Activated CD4-positive, alpha-beta T cell treated with anti-CD3 and anti-CD28 coated beads for 36 hours (primary cell): Measurements from ENCODE around the gene KRT28. TPM values are rescaled to one million over a fixed set of nuclear protein-coding genes. Genes with fewer than 3 reads are reported as not detected.

Source experiments
- ATAC-seq: fragments of 200-7000 bp; cut with Tn5 transposase; one replicate; pipeline ENCODE4 v1.10.0; 2021; ENCODE audit warnings: mild to moderate bottlenecking, moderate library complexity
- CTCF ChIA-PET: fragments of 350-600 bp; sonication (Branson Sonifier 250); formaldehyde crosslinking; loops from one replicate; lab custom pipeline; 2021; ENCODE audit warnings: antibody characterized with exemption; lab: Charles Lee
- POLR2A ChIA-PET: fragments of 350-600 bp; sonication (Branson Sonifier 250); formaldehyde crosslinking; loops from one replicate; lab custom pipeline; 2021; ENCODE audit warnings: antibody characterized with exemption, inconsistent platforms; lab: Charles Lee
- DNase-seq: peaks from one replicate; pipeline ENCODE4 v3.0.0-alpha.2; 2020
- H3K27ac Mint-ChIP-seq: one replicate; pipeline ENCODE4 v1.8.0; 2021; ENCODE audit warnings: mixed read lengths
- H3K27me3 Mint-ChIP-seq: one replicate; pipeline ENCODE4 v1.8.0; 2021; ENCODE audit warnings: mixed read lengths
- H3K36me3 Mint-ChIP-seq: one replicate; pipeline ENCODE4 v1.8.0; 2021; ENCODE audit warnings: low read depth, mixed read lengths
- H3K4me1 Mint-ChIP-seq: one replicate; pipeline ENCODE4 v1.8.0; 2021; ENCODE audit warnings: mixed read lengths
- H3K4me3 Mint-ChIP-seq: one replicate; pipeline ENCODE4 v1.8.0; 2021; ENCODE audit warnings: mild to moderate bottlenecking, moderate library complexity, mixed read lengths
- H3K9me3 Mint-ChIP-seq: one replicate; pipeline ENCODE4 v1.8.0; 2021; ENCODE audit warnings: low read depth, mixed read lengths
- intact Hi-C, 2 experiments: fragments of 100-400 bp; cut with DNase I in 1 of 2; cut with micrococcal nuclease in 1 of 2; formaldehyde crosslinking; loops; one replicate each; pipeline versions ENCODE4 v1.14.2 to v1.15.1; 2022 to 2024; cut with DNase I, micrococcal nuclease
- total RNA-seq, 2 experiments: library from RNA; stranded (reverse); gene quantifications; one replicate each; pipeline ENCODE4 v1.2.3, GENCODE V29; 2021

The KRT28 gene
- total RNA-seq, 2 experiments from 2014 or later: not detected

DNA sequence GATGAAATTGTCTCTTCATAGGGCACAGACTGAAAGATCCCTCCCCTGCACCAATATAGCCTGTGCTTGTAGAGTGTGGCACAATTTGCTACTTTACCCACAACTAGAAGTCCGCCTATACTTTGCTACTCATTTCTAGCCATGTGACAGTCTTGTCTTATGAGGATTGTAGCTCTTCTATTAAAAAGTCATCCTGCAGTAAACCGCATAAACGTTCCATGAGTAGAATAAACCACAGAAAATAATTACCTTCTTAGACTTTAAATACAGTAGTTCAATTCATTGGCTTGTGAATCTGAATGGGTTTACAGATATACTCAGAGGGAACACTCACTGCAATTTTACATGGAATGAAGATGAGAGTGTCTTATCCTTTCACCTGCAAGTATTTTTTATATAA lies 21.8 kb downstream of the KRT28 start:
- CTCF ChIA-PET: no interaction called here
- H3K36me3 Mint-ChIP-seq: no peaks in the 10 kb centered on the region
- no peak overlapping the region for H3K4me3 Mint-ChIP-seq
- no peak overlapping the region for H3K27ac Mint-ChIP-seq
- H3K9me3 Mint-ChIP-seq: no peaks in the 10 kb centered on the region
- POLR2A ChIA-PET: no interaction called here
- peaks cover 56% of the 10 kb centered on the region for H3K27me3 Mint-ChIP-seq
- ATAC-seq (no peak), DNase-seq (no peak)
- intact Hi-C loops: no loop called here
- peaks cover 2% of the 10 kb centered on the region for H3K4me1 Mint-ChIP-seq

DNA sequence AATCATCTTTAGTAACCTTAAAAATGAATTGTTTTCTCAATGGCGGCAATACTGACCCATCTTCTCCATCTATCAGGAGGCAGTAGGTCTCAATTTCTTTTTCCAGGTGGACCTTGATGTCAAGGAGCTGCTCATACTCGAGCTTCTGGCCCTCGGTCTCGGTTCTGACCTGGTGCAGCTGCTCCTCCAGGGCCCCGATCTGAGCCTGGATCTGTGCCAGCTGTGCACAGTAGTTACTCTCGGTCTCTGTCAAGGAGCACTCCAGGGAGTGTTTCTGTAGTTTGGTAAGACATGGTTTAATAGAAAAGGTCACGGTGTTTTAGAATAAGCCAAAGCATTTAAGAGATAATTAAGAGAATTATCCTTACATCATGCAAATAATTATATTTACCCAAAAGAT lies 22.3 kb downstream of the KRT28 start:
- Mint-ChIP-seq H3K27me3 (peaks cover 61% of the 10 kb centered on the region), H3K27ac (no peak overlapping the region), H3K9me3 (no peaks in the 10 kb centered on the region), H3K4me3 (no peak overlapping the region), H3K4me1 (peaks cover 2% of the 10 kb centered on the region), H3K36me3 (no peaks in the 10 kb centered on the region)
- intact Hi-C loops: no loop called here
- DNase-seq: no peak
- no peak for ATAC-seq
- CTCF ChIA-PET: no interaction called here
- POLR2A ChIA-PET: interaction anchor here (0.7 kb wide), 1 partner anchor 1631 kb away, joined by 3 read pairs; no protein-coding TSS in a partner anchor

DNA sequence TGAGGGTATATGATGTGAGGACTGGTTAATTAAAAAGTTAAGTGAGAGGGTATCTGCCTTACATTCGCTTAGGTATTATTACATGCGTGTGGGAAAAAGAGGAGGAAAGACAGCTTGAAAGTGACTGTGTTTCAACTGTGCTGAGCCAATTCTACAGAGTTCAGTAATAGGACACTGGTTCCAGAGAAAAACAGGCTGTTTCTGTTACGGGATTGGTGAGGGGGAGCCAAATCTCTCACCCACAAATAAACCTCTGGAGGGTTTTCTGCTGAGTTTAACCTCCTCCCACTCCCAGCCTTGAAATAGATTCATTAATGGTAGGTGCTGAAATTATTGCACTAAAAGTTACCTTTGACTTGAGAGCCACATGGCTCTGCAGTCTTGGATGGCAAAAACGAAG lies 23.8 kb downstream of the KRT28 start:
- Mint-ChIP-seq H3K4me3 (no peak overlapping the region), H3K9me3 (no peaks in the 10 kb centered on the region)
- ATAC-seq: no peak

GRCh38 chr17:40772101-40772500 lies 27.7 kb downstream of the KRT28 start, which contains the start of gene KRT26:
TSS of gene KRT26 (minus strand) at chr17:40772201. CDS start at chr17:40772113, 88 bp downstream.
- Mint-ChIP-seq H3K9me3 (no peaks in the 10 kb centered on the region), H3K27ac (no peak within 1 kb of the TSS), H3K4me3 (no peak within 1 kb of the TSS), H3K36me3 (no peaks in the 10 kb centered on the region), H3K27me3 (peaks cover 45% of the 10 kb centered on the region), H3K4me1 (no peaks in the 10 kb centered on the region)
- no peak for DNase-seq
- intact Hi-C loops: no loop called here
- no peak for ATAC-seq
- CTCF ChIA-PET: no interaction called here
- POLR2A ChIA-PET: no interaction called here

More for the DNA sequence above, 23.8 kb downstream of the KRT28 start:
- peaks cover 2% of the 10 kb centered on the region for H3K4me1 Mint-ChIP-seq
- H3K27ac Mint-ChIP-seq: no peak overlapping the region
- CTCF ChIA-PET: interaction anchor here (0.7 to 1.0 kb wide), 2 partner anchors 9 to 711 kb away, joined by 3 read pairs; no protein-coding TSS in a partner anchor
- POLR2A ChIA-PET: no interaction called here
- intact Hi-C loops: no loop called here
- no peaks in the 10 kb centered on the region for H3K36me3 Mint-ChIP-seq
- no peak for DNase-seq
- H3K27me3 Mint-ChIP-seq: peaks cover 64% of the 10 kb centered on the region

DNA sequence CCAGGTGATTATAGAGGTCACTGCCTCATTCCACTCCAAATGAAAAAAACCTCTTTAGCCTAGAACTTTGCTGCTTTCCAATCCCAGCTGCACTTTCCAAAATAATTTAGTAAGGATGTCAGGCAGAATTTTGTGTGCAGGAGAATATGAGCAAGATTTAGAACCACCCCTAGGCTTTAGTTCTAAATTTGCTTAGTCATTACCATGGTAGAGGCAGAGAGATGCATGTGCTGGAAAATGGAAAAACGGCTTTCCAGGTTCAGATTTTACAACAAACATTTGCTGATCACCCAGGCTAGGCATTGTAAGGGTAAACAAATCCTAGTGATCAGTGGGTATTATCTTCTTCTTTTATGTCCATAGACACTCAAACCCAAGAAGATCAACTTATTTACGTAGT lies 34.1 kb downstream of the KRT28 start:
- intact Hi-C loops: no loop called here
- ChIA-PET CTCF (no interaction called here), POLR2A (no interaction called here)
- ATAC-seq (no peak), DNase-seq (no peak)
- H3K27ac Mint-ChIP-seq: no peak overlapping the region
- H3K9me3 Mint-ChIP-seq: peaks cover 20% of the 10 kb centered on the region
- no peak overlapping the region for H3K4me3 Mint-ChIP-seq
- peaks cover 27% of the 10 kb centered on the region for H3K27me3 Mint-ChIP-seq
- peaks cover 3% of the 10 kb centered on the region for H3K36me3 Mint-ChIP-seq
- H3K4me1 Mint-ChIP-seq: no peaks in the 10 kb centered on the region

- DNase-seq (no peak), ATAC-seq (no peak)
- CTCF ChIA-PET: interaction anchor here (0.7 to 0.9 kb wide), 2 partner anchors 10 to 50 kb away, joined by 3 to 4 read pairs; no protein-coding TSS in a partner anchor
- intact Hi-C loops: loop anchor here in 1 of 2 experiments (1.0 kb wide), 1 partner anchor 22 kb away; no protein-coding TSS in a partner anchor
- Mint-ChIP-seq H3K4me1 (no peaks in the 10 kb centered on the region), H3K36me3 (peaks cover 5% of the 10 kb centered on the region), H3K9me3 (peaks cover 32% of the 10 kb centered on the region), H3K4me3 (no peak overlapping the region), H3K27ac (no peak overlapping the region), H3K27me3 (peaks cover 31% of the 10 kb centered on the region)
- POLR2A ChIA-PET: no interaction called here
These were observed 36.0 kb downstream of the KRT28 start for GRCh38 chr17:40763752-40764151.

- H3K27ac Mint-ChIP-seq: no peak overlapping the region
- H3K4me3 Mint-ChIP-seq: no peak overlapping the region
- intact Hi-C loops: no loop called here
- H3K36me3 Mint-ChIP-seq: peaks cover 5% of the 10 kb centered on the region
- POLR2A ChIA-PET: no interaction called here
- ATAC-seq: no peak
- CTCF ChIA-PET: interaction anchor here (0.7 kb wide), 1 partner anchor 16 kb away, joined by 4 read pairs; no protein-coding TSS in a partner anchor
- H3K4me1 Mint-ChIP-seq: no peaks in the 10 kb centered on the region
- DNase-seq: no peak
- peaks cover 37% of the 10 kb centered on the region for H3K9me3 Mint-ChIP-seq
- H3K27me3 Mint-ChIP-seq: peaks cover 33% of the 10 kb centered on the region
These were observed 39.4 kb downstream of the KRT28 start for GRCh38 chr17:40760105-40761016.

- Mint-ChIP-seq H3K4me3 (no peak within 1 kb of the TSS), H3K4me1 (no peaks in the 10 kb centered on the region), H3K9me3 (peaks cover 13% of the 10 kb centered on the region), H3K36me3 (peaks cover 2% of the 10 kb centered on the region), H3K27me3 (peaks cover 30% of the 10 kb centered on the region), H3K27ac (no peak within 1 kb of the TSS)
- intact Hi-C loops: no loop called here
- ATAC-seq (no peak), DNase-seq (no peak)
- POLR2A ChIA-PET: no interaction called here
- CTCF ChIA-PET: interaction anchor here (1.4 kb wide), 1 partner anchor 13 kb away, joined by 5 read pairs; no protein-coding TSS in a partner anchor
These were observed 44.5 kb downstream of the KRT28 start, which contains the start of gene KRT25 for GRCh38 chr17:40755231-40755630. TSS of gene KRT25 (minus strand) at chr17:40755331. CDS start at chr17:40755271, 60 bp downstream.

DNA sequence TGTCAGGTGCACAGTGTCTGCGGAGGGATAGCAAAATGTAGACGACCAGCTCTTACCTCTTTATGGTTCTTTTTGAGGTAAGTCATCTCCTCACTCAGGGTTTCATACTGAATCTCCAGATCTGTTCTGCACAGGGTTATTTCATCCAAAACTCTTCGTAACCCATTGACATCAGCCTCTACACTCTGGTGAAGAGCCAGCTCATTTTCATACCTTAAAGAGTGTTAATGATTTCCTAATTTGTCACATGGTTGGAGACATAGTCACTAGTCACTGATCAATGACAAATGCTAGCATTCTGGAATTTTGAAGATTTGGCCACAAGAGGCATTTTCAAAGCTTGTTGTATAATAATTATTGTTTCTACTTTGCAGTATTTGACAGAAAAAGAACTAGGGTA lies 46.0 kb downstream of the KRT28 start:
- ChIA-PET CTCF (interaction anchor here (0.6 to 1.7 kb wide), 3 partner anchors 9 to 1053 kb away, joined by 3 to 4 read pairs (median 3); no protein-coding TSS in a partner anchor), POLR2A (interaction anchor here (0.6 to 1.1 kb wide), 2 partner anchors 15 to 129 kb away, joined by 3 read pairs; no protein-coding TSS in a partner anchor)
- no peaks in the 10 kb centered on the region for H3K36me3 Mint-ChIP-seq
- H3K27ac Mint-ChIP-seq: no peak overlapping the region
- H3K4me1 Mint-ChIP-seq: no peaks in the 10 kb centered on the region
- peaks cover 26% of the 10 kb centered on the region for H3K27me3 Mint-ChIP-seq
- intact Hi-C loops: no loop called here
- no peak for DNase-seq
- peaks cover 5% of the 10 kb centered on the region for H3K9me3 Mint-ChIP-seq
- no peak for ATAC-seq
- H3K4me3 Mint-ChIP-seq: no peak overlapping the region

GRCh38 chr17:40751065-40751464 lies 48.7 kb downstream of the KRT28 start:
- Mint-ChIP-seq H3K4me3 (no peak overlapping the region), H3K9me3 (peaks cover 3% of the 10 kb centered on the region), H3K36me3 (no peaks in the 10 kb centered on the region), H3K4me1 (no peaks in the 10 kb centered on the region), H3K27me3 (peaks cover 30% of the 10 kb centered on the region), H3K27ac (no peak overlapping the region)
- POLR2A ChIA-PET: interaction anchor here (0.6 kb wide), 1 partner anchor 68 kb away, joined by 3 read pairs; no protein-coding TSS in a partner anchor
- CTCF ChIA-PET: no interaction called here
- DNase-seq (no peak), ATAC-seq (no peak)
- intact Hi-C loops: no loop called here

- Mint-ChIP-seq H3K4me1 (no peaks in the 10 kb centered on the region), H3K4me3 (no peak overlapping the region), H3K9me3 (peaks cover 3% of the 10 kb centered on the region), H3K36me3 (no peaks in the 10 kb centered on the region), H3K27ac (no peak overlapping the region), H3K27me3 (peaks cover 32% of the 10 kb centered on the region)
- intact Hi-C loops: no loop called here
- POLR2A ChIA-PET: no interaction called here
- ATAC-seq (no peak), DNase-seq (no peak)
- CTCF ChIA-PET: no interaction called here
These were observed 49.4 kb downstream of the KRT28 start for GRCh38 chr17:40750391-40750790.
